ENCODE results near the gene BEST3.

The BEST3 gene

GRCh38 chr12:69687390-69687789, 11.7 kb downstream of the BEST3 start:
- TF ChIP-seq, protein P1, sequence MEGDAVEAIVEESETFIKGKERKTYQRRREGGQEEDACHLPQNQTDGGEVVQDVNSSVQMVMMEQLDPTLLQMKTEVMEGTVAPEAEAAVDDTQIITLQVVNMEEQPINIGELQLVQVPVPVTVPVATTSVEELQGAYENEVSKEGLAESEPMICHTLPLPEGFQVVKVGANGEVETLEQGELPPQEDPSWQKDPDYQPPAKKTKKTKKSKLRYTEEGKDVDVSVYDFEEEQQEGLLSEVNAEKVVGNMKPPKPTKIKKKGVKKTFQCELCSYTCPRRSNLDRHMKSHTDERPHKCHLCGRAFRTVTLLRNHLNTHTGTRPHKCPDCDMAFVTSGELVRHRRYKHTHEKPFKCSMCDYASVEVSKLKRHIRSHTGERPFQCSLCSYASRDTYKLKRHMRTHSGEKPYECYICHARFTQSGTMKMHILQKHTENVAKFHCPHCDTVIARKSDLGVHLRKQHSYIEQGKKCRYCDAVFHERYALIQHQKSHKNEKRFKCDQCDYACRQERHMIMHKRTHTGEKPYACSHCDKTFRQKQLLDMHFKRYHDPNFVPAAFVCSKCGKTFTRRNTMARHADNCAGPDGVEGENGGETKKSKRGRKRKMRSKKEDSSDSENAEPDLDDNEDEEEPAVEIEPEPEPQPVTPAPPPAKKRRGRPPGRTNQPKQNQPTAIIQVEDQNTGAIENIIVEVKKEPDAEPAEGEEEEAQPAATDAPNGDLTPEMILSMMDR (IDR thresholded peaks at IDR 0.05; ENCODE audit: insufficient read depth, missing control alignments), result no peak
- DNase-seq (ENCODE audit: insufficient read length, low spot score), result no peak
- no peak for FAIRE-seq

GRCh38 chr12:69686731-69687130, 12.4 kb downstream of the BEST3 start:
- no peak for FAIRE-seq
- no peak for DNase-seq (ENCODE audit: insufficient read length, low spot score)
- TF ChIP-seq, protein P1 (IDR thresholded peaks at IDR 0.05; ENCODE audit: insufficient read depth, missing control alignments), result no peak

DNA sequence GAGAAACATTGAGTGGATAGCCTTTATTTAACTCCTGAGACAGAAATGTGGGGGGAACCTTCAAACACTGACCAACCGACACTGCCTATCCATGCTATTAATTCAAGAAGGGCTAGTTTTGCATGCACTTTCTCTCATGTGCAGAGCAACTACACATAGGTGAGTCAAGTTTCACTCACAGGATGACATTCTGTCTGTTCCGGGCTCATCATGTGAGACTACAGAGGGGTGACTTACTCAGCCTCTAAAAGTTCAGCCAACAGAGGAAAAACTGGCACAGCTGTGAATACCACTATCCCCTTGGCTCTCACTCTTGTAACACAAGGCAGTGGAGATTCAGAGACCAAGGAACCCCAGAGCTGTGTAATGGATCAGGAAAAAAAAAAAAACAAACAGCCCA, 13.3 kb downstream of the BEST3 start:
- no peak for FAIRE-seq

GRCh38 chr12:69684466-69684865, 14.6 kb downstream of the BEST3 start:
- TF ChIP-seq, protein P1 (IDR thresholded peaks at IDR 0.05; ENCODE audit: insufficient read depth, missing control alignments), result no peak
- no peak for DNase-seq (ENCODE audit: insufficient read length, low spot score)
- FAIRE-seq, result no peak

More for the DNA sequence above, 13.3 kb downstream of the BEST3 start:
- TF ChIP-seq, protein P1 (IDR thresholded peaks at IDR 0.05; ENCODE audit: insufficient read depth, missing control alignments), result no peak
- no peak for DNase-seq (ENCODE audit: insufficient read length, low spot score)

DNA sequence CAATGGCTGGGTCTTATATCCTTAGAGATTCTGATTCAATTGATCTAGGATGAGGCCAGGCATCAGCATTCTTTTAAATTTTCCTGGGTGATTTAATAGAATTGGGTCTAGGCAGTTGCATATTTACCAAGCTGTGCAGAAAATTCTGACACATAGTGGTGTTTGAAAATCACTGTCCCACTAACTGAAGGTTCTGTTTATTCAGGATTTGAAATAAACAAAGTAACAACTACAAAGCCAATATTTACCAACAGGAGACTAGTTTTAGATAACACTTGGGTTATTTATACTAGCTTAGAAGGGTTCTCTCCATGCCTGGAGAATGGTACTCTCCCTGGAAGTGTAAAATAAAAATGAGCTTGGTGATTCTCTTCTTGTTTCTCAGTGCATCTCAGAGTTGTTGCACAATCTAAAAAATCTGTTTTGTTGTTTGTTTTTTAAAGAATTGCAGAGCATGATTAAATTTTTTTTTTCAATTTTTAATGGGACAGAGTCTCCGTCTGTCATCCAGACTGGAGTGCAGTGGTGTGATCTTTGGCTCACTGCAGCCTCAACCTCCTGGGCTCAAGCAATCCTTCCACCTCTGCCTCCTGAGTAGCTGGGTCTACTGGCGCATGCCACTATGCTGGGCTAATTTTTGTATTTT, 16.9 kb downstream of the BEST3 start:
- FAIRE-seq (no peak), DNase-seq (ENCODE audit: insufficient read length, low spot score) (no peak)
- TF ChIP-seq, protein P1 (IDR thresholded peaks at IDR 0.05; ENCODE audit: insufficient read depth, missing control alignments), result no peak

- no peak for FAIRE-seq
These were observed 20.0 kb downstream of the BEST3 start for GRCh38 chr12:69679119-69679518.

More at GRCh38 chr12:69679119-69679518, 20.0 kb downstream of the BEST3 start:
- no peak for DNase-seq (ENCODE audit: insufficient read length, low spot score)
- TF ChIP-seq, protein P1 (IDR thresholded peaks at IDR 0.05; ENCODE audit: insufficient read depth, missing control alignments), result no peak
